Keratinocyte (primary cell): Measurements from ENCODE around the gene HCN4.

Source experiments
- CTCF ChIP-seq, 3 experiments: IDR thresholded peaks in 1 of 3; conservative IDR thresholded peaks in 1 of 3; optimal IDR thresholded peaks in 1 of 3; 2 replicates in 2 of 3; 3 replicates in 1 of 3; pipeline versions ENCODE3 to v1.5.1; 2011; ENCODE audit warnings: low read length in 3 of 3, mild to moderate bottlenecking in 3 of 3, moderate library complexity in 2 of 3, control low read depth in 1 of 3, inconsistent platforms in 1 of 3; ENCODE audit not compliant: insufficient read depth in 2 of 3; ENCODE audit errors: extremely low read depth in 1 of 3
- EZH2 ChIP-seq: IDR thresholded peaks from one replicate; pipeline ENCODE4 v1.6.1; 2012; ENCODE audit warnings: inconsistent platforms, mild to moderate bottlenecking, low read length, moderate library complexity

- TF ChIP-seq CTCF (optimal IDR thresholded peaks at IDR 0.05 in 1 of 3, IDR thresholded peaks at IDR 0.05 in 1 of 3, conservative IDR thresholded peaks at IDR 0.05 in 1 of 3; ENCODE audit: extremely low read depth in 1 of 3, insufficient read depth in 2 of 3, low read length in 3 of 3), result no peak
- TF ChIP-seq EZH2, result no peak
Measured at GRCh38 chr15:73389539-73389938, 20.8 kb upstream of the HCN4 start.
